GM12865 (cell line): Measurements from ENCODE around the gene AMFR.

Experiments used
- DNase-seq: peaks from one replicate; pipeline ENCODE4 v3.0.0; 2010; ENCODE audit warnings: low read depth
- H3K4me3 ChIP-seq: 2 replicates; pipeline ENCODE4 v1.5.1; 2011; ENCODE audit warnings: mild to moderate bottlenecking, low read depth, low read length, control low read depth
- TF ChIP-seq, protein P1 (sequence below): IDR thresholded peaks from 2 replicates; pipeline ENCODE4 v1.5.1; 2011; ENCODE audit warnings: low read length, control low read depth, low read depth, inconsistent platforms; ENCODE audit not compliant: insufficient read depth; ENCODE audit errors: missing control alignments

The AMFR gene

DNA sequence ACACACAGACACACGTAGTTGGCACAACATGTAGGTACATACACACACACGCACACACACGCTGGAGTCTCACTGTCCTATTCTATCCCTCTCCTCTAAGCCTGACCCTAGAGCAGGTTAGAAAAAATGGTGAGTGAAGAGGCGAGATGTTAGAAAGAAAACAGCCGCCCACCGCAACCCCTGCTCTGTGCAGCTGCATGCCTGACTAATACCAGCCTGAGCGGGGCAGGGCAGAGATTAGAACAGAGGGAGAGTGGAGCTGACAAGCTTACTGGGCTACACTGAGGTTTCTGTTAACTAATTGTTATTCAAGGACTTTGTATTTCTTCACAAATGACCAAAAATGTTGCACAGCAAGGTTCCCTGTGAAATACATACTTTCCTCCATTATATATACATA is 59.8 kb downstream of the AMFR start:
- no peak overlapping the region for H3K4me3 ChIP-seq
- TF ChIP-seq, protein P1, sequence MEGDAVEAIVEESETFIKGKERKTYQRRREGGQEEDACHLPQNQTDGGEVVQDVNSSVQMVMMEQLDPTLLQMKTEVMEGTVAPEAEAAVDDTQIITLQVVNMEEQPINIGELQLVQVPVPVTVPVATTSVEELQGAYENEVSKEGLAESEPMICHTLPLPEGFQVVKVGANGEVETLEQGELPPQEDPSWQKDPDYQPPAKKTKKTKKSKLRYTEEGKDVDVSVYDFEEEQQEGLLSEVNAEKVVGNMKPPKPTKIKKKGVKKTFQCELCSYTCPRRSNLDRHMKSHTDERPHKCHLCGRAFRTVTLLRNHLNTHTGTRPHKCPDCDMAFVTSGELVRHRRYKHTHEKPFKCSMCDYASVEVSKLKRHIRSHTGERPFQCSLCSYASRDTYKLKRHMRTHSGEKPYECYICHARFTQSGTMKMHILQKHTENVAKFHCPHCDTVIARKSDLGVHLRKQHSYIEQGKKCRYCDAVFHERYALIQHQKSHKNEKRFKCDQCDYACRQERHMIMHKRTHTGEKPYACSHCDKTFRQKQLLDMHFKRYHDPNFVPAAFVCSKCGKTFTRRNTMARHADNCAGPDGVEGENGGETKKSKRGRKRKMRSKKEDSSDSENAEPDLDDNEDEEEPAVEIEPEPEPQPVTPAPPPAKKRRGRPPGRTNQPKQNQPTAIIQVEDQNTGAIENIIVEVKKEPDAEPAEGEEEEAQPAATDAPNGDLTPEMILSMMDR, result no peak
- no peak for DNase-seq

GRCh38 chr16:56364865-56365264 is 60.5 kb downstream of the AMFR start:
- no peak overlapping the region for H3K4me3 ChIP-seq
- TF ChIP-seq, protein P1, result no peak
- DNase-seq, result no peak

- no peak for DNase-seq
- TF ChIP-seq, protein P1, result no peak
- no peak overlapping the region for H3K4me3 ChIP-seq
Observed at GRCh38 chr16:56363781-56364565, 61.4 kb downstream of the AMFR start.

DNA sequence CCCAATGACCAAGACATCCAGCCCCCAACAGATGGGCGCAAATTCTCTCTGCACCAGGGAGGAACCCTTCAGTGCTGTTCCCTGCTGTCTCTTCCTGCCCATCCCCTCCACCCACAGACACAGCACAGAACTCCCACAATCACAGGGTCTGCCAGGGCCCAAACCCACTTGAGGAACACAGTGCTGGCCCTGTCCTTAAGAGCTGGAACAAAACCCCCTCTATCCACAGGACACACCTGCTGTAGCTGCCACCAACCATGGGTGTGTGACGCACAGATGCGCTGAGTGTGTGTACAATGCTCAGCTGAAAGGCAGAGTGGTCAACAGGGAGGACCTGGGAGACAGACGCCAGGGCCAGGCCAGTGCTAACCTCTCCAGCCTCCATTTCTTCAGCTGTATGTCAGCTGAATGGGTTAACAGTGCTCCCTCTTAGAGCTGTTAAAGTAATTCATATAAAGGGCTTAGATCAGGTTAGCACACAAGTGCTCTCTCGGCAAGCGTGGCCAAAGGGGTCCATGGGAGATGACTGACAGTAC is 62.1 kb downstream of the AMFR start:
- TF ChIP-seq, protein P1, result no peak

GRCh38 chr16:56362706-56363105 is 62.6 kb downstream of the AMFR start:
- no peak for DNase-seq
- H3K4me3 ChIP-seq, result no peak overlapping the region
- TF ChIP-seq, protein P1, result no peak

More for the DNA sequence above, 62.1 kb downstream of the AMFR start:
- DNase-seq, result no peak
- H3K4me3 ChIP-seq, result no peak overlapping the region

GRCh38 chr16:56362057-56362655 is 63.2 kb downstream of the AMFR start:
- TF ChIP-seq, protein P1, result no peak
- no peak for DNase-seq
- no peak overlapping the region for H3K4me3 ChIP-seq
